Astrocyte of the spinal cord (primary cell): Measurements from ENCODE around the gene RAMAC.

Experiments used
- DNase-seq: peaks from one replicate; pipeline ENCODE4 v3.0.0; 2011; ENCODE audit warnings: low read depth, low spot score
- H3K4me3 ChIP-seq: 2 replicates; pipeline ENCODE4 v1.5.1; 2011; ENCODE audit warnings: low read depth, mild to moderate bottlenecking, low read length, moderate library complexity
- in situ Hi-C: cut with HindIII; loops from 2 replicates; pipeline ENCODE4 v1.10.0; 2017; ENCODE audit warnings: low sequenced_read_pairs
- TF ChIP-seq, protein P1 (sequence below): IDR thresholded peaks from 2 replicates; pipeline ENCODE4 v1.5.1; 2012; ENCODE audit warnings: low read depth, mild to moderate bottlenecking, low read length, inconsistent platforms

RAMAC gene

DNA sequence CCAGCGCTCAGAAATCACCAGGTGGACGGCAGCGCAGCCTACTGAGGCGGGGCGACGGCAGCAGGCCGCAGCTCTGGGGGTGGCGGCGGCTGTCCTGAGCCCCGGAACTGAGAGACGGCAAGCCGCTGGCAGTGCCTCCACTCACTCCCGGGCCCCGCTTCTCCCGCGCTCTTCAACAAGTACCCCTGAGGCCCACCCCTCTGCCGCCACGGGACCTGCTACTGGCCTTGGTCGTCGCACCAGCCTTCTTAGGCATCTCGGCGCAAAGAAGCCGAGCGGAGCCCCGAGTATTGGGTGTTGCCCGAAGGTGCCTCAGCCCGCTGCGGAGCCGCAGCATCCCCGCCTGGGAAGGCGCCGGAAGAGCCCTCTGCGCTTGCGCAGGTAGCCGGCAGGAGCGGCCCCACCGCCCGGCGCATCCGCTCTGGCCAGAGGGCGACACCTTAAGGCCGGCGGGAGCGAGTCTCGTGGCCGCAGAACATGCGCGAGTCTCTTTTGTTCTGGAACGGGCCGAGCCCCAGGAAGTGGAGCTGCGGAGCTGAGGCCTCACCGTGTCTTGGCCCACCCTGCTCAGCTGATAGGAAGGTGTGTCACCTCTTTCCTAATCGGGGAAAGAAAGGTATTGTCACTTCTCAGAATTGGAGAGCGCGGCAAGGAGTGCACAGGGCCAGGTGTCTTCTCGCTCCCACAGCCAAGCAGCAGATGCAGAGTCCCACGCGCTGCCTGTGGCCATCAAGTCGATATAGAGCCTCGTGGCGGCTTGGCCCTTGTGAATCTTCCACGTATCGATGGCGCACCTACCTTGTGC lies 25.5 kb downstream of the RAMAC start, which contains the start of gene C15orf40:
Gene C15orf40 (minus strand): TSS at position 369 of the 805 bp plus-strand sequence. CDS start 32 bp downstream, at position 337.
- TF ChIP-seq, protein P1, sequence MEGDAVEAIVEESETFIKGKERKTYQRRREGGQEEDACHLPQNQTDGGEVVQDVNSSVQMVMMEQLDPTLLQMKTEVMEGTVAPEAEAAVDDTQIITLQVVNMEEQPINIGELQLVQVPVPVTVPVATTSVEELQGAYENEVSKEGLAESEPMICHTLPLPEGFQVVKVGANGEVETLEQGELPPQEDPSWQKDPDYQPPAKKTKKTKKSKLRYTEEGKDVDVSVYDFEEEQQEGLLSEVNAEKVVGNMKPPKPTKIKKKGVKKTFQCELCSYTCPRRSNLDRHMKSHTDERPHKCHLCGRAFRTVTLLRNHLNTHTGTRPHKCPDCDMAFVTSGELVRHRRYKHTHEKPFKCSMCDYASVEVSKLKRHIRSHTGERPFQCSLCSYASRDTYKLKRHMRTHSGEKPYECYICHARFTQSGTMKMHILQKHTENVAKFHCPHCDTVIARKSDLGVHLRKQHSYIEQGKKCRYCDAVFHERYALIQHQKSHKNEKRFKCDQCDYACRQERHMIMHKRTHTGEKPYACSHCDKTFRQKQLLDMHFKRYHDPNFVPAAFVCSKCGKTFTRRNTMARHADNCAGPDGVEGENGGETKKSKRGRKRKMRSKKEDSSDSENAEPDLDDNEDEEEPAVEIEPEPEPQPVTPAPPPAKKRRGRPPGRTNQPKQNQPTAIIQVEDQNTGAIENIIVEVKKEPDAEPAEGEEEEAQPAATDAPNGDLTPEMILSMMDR: peak; percentile 71
- peak; percentile 90 for DNase-seq
- in situ Hi-C loops: loop anchor here (25.0 kb wide), 1 partner anchor 474 kb away; the partner anchor contains the start of gene RPS17
- peak within 1 kb of the TSS; percentile 95 for H3K4me3 ChIP-seq

DNA sequence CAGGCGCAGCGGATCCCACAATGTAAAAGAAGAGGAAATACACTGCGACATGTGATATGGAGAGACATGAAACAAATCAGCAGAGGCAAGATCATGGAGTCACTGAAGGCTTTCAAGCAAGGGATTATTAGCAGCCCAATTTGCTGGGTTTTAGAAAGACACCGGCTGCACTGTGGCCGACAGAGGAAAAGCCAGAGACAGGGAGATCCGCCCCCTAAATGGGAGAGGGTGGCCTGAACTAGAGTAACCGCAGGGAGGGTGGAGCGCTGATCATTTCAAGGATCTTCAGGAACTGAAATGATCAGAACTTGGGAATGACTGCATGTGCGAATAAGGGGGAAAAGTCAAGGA lies 26.0 kb downstream of the RAMAC start:
- TF ChIP-seq, protein P1: no peak
- DNase-seq: no peak
- in situ Hi-C loops: loop anchor here (25.0 kb wide), 1 partner anchor 475 kb away; the partner anchor contains the start of gene RPS17
- peak overlapping the region; percentile 95 for H3K4me3 ChIP-seq

DNA sequence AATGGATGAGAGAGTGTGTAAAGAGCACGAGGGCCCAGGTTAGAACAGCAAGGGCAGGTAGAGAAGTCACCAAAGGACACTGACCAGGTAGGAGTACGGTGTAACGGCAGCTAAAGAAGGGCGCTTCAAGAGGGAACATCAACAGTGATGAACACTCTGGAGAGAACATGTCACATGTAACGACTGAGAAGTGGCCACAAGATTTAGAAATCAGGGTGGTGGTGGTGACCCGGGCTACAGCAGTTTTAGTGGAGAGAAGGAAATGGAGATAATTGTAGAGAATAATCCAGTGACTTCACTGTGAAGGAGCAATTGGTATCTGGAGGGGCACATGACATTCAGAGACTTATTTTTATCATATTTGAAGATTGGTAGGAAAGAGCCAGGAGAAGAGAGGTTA lies 26.6 kb downstream of the RAMAC start:
- in situ Hi-C loops: loop anchor here (25.0 kb wide), 1 partner anchor 475 kb away; the partner anchor contains the start of gene RPS17
- DNase-seq: no peak
- TF ChIP-seq, protein P1: no peak
- no peak overlapping the region for H3K4me3 ChIP-seq

DNA sequence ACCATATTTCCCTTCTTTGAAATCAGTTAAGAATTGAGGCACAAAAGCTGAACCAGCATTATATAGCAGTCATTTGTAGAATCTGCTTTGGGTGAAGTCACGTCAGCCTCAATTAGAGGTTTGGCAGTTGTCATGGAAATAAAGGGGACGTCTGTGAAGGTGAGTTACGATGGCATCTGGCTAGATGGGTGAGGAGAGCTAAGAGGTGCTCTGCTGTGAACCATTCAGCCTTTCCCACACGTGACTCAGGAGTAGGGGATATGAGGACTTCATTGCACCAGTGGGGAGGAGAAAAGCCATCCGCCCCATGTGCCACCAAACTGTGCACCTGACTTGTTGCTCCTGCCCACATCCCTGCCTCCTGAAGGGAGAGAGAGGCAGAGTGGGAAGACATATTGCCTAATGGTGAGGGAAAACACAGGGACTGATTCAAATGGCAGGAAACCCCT lies 28.2 kb downstream of the RAMAC start:
- in situ Hi-C loops: loop anchor here (25.0 kb wide), 1 partner anchor 477 kb away; the partner anchor contains the start of gene RPS17
- DNase-seq: no peak
- no peak overlapping the region for H3K4me3 ChIP-seq
- TF ChIP-seq, protein P1: no peak

DNA sequence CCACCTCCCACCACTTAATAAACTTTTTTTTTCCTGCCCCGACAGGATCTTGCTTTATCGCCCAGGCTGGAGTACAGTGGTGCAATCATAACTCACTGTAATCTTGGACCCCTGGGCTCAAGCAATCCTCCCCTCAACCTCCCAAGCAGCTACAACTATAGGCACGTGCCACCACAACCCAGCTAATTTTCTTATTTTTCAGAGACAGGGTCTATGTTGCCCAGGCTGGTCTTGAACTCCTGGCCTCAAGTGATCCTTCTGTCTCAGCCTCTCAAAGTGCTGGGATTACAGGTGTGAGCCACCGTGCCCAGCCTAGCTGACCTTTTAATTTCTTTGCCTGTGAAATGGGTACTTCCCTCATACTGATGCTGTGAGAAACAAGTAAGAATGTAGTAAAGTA lies 29.4 kb downstream of the RAMAC start:
- in situ Hi-C loops: loop anchor here (25.0 kb wide), 1 partner anchor 478 kb away; the partner anchor contains the start of gene RPS17
- DNase-seq: no peak

DNA sequence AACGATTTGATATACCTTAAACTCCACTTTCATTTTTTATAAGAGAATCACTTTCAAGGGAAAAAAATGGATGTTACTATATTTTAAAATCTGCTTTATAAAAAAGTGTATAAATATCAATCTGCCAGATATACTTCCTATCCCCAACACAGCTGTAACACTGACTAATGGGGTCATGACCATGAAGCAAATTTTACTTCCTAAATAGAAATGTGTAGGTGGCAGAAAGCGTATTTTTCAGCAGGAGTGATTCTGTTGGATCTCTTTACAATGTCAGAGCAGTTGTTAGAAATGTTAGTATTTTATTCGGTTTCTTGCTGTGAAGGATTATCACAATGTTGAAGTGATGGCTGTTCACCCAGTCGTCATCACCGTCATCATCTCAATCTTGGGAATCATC lies 30.9 kb downstream of the RAMAC start:
- TF ChIP-seq, protein P1: no peak
- no peak for DNase-seq
- in situ Hi-C loops: loop anchor here (25.0 kb wide), 1 partner anchor 480 kb away; the partner anchor contains the start of gene RPS17
- H3K4me3 ChIP-seq: no peak overlapping the region

More for the DNA sequence above, 29.4 kb downstream of the RAMAC start:
- H3K4me3 ChIP-seq: no peak overlapping the region
- TF ChIP-seq, protein P1: no peak
